HG03432 (cell line): ENCODE measurements around the gene CDC7.
A peak's percentile ranks its signal among the peaks of the same experiment; 100 is the strongest.
"Not testable (repeated sequence)": the region's sequence is repeated elsewhere in the genome, so short reads cannot be mapped to it uniquely, and the experiment has no call there.

ENCODE experiments used
- ATAC-seq: cut with Tn5 transposase; IDR thresholded peaks from one replicate; pipeline ENCODE4 v1.9.1; 2021; ENCODE audit warnings: mild to moderate bottlenecking, moderate library complexity; ENCODE audit not compliant: unreplicated experiment

Gene CDC7

DNA sequence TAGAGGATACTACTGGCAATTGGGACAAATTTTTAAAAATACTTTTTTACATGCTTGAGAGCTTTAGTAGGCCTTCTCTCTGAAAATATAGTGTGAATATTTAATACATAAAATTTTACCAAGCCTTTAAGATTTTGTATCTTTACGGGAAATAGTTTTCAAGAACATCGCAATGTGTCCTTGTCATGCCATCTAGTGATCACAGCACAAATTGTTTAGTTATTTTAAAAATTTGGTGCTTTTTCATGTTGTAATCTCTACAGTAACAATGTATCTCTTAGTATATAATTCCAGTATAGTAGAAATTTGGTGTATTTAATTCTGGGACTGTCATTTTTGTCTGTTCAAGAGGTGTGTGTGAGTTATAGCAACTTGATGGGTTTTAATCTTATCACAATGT, 6.7 kb downstream of the CDC7 start:
- ATAC-seq: no peak

DNA sequence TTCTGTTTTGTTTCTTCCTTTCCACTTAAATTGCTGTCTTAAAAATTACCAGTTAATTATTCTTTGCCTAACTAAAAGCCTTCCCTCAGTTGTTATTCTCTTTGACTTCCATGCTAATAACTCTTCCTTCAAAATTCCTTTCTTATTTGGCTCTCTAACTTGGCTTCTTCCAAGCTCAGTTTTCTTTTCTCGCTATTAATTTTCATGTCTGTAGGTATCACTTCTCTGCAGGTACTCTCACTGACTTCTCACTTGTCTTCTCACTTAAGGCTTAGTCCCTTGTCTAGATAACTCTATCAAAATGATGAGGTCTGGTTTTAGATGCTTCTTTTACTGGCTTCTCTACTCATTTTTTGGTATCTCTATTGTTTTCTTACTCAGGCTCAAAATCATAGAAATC, 10.1 kb downstream of the CDC7 start:
- ATAC-seq: no peak

DNA sequence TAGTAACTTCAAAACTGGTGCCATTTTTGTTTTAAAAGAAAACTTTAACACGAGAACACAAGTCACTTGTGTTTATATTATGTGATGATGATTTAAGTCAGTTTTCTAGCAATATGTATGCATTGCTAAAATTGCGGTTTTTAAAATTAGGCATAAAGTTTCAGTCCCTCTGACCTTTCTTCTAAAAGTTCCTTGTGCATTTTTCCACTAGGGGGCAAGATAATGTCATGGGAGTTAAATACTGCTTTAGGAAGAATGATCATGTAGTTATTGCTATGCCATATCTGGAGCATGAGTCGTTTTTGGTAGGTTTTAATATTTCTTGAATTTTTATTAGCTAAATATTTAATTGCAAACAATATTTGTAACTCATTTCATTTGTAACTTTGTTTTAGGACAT, 10.7 kb downstream of the CDC7 start:
- no peak for ATAC-seq

GRCh38 chr1:91513160-91513559, 12.5 kb downstream of the CDC7 start:
- ATAC-seq: no peak

DNA sequence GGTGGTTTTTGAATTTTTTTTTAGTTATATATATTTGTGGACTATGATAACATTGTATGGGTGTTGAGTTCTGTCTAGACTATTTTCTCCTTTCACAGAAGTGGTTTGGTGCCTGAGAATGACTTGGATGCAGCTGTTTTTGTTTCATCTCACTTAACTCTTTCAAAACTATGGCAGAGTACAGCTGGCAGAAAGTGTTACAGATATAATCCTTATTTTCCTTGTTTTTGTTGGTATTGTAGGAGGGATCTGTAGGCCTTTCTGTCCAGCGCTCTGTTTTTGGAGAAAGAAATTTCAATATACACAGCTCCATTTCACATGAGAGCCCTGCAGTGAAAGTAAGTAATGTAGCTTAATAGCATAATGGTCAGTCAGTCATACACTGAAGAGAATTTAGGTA, 13.1 kb downstream of the CDC7 start:
- ATAC-seq: no peak

DNA sequence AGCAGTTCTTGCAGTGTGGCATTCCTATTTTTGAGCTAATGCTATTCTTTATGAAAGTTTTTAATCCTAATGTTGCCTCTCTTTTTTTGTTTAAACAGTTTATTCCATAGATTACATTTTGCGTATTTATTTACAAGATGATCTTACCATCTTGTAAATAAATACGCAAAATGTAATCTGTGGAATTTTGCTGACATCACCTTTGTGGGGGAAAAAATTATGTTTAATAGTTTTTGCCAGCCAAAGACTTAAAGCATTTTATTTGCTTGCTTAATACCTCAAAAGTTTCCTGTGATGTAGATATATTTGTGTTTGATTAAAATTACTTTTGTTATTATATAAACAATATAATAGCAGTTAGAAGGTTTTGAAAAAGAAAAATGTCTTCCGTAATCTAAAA, 15.3 kb downstream of the CDC7 start:
- no peak for ATAC-seq

- ATAC-seq: not testable (repeated sequence)
These were observed 16.0 kb downstream of the CDC7 start for GRCh38 chr1:91516605-91517004.

DNA sequence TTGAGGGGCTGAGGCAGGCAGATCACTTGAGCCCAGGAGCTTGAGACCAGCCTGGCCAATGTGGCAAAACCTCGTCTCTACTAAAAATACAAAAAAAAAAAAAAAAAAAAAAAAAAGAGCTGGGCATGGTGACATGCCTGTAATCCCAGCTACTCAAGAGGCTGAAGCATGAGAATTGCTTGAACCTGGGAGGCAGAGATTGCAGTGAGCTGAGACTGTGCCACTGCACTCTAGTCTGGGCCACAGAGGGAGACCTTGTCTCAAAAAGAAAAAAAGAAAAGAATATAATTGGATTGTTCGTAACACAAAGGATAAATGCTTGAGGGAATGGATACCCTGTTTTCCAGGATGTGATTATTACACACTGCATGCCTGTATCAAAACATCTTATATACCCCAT, 18.5 kb downstream of the CDC7 start:
- not testable (repeated sequence) for ATAC-seq

- no peak for ATAC-seq
These were observed 20.4 kb downstream of the CDC7 start for GRCh38 chr1:91520942-91521507.

- peak; percentile 98 for ATAC-seq
These were observed 22.8 kb downstream of the CDC7 start for GRCh38 chr1:91523482-91523881.

DNA sequence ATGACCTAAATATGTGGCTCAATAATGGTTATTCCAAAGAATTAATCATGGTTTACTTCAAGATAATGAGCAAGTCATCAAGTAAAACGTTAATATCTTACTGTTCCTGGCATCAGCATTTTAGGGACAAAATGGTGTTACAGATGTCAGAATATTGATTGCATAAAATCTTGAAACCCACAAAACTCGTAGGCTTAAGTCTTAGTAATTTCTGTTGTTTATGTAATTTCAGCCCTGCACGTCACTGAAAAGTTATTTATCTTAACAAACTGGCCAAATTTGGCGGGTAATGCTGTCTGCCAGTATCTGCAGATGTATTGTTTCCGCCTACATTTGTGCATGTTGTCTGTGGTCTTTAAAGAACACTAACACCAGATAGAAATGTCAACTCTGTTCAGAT, 25.8 kb downstream of the CDC7 start:
- no peak for ATAC-seq

DNA sequence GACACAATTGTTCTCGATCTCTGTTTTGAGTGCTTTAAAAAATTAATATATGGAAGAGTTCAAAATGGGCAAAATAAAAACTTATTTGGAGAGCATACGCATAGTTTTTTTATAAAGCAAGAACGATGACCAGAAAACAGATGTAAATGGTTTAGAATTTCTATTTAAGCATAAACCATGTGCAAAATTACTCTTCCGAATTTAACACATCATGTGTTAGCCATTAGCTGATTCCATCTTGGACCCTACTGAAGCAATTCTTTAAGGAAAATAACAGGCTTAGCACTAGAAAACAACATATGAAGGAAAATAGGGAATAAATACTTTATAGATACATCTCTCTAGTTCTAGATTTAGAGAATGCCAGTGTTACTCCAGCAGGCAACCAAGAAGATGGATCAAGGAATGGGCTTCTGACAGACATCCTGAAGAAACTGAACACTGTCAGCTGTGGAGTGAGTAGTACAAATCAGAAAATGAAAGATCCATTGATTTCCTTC, 26.7 kb downstream of the CDC7 start:
- no peak for ATAC-seq

- ATAC-seq: no peak
These were observed 27.1 kb downstream of the CDC7 start for GRCh38 chr1:91527781-91528180.

DNA sequence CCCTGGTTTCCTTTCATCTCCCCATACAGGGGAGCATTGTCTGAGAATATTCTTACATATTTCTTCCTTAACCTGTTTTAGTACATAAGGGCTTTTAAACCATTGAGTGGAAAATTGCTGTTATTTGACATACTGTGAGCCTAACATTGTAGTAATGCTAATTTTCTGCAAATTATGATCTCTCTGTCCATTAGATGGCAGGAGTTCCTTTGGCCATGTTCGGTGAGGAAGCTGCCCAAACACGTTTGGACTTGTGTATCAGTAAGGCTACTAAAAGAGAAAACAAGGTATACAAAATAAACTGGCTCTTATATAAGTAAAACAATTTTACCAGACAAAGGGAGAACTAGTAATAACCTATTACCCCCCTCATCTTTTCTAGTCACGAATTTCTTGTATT, 29.2 kb downstream of the CDC7 start:
- no peak for ATAC-seq

- no peak for ATAC-seq
These were observed 32.8 kb downstream of the CDC7 start for GRCh38 chr1:91533361-91534024.

GRCh38 chr1:91535441-91535840, 34.8 kb downstream of the CDC7 start:
- no peak for ATAC-seq

GRCh38 chr1:91537281-91537986, 36.8 kb downstream of the CDC7 start:
- ATAC-seq: no peak

GRCh38 chr1:91537987-91538304, 37.3 kb downstream of the CDC7 start:
- no peak for ATAC-seq

- ATAC-seq: no peak
These were observed 40.3 kb downstream of the CDC7 start for GRCh38 chr1:91540910-91541309.

DNA sequence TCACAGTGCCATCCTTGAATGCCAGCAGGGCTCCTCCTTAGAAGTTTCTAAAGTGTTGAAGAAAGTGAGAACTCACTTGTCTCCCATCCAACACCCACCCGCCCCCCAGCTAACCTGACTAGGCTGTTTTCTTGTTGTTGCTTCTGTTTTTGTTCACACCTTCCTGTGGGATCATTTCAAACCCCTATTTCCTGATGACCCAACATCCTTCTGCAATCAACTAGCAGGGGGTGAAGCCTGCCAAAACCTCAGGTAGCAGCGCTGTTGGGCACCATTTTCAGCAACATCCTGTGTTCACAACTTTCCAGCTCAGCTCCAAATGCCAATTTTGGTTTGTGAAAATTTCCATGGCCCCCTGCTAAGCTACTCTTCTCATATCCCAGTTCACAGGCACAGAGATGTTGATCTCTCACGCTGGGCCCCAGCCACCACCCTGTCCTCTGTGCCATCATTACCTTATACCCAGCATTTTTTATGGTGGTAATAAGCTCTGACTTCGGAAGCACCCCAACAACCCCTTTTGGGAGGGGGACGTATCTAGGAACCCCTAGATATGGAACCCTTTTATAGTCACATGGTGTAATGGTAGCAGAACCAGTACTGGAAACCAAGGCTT, 41.4 kb downstream of the CDC7 start:
- ATAC-seq: no peak

GRCh38 chr1:91545506-91546300, 45.1 kb downstream of the CDC7 start:
- ATAC-seq: no peak
